Activated naive CD4-positive, alpha-beta T cell treated with anti-CD3 and anti-CD28 coated beads for 36 hours (primary cell): ENCODE data around the gene CHRNA4. TPM values are rescaled to one million over a fixed set of nuclear protein-coding genes. Genes with fewer than 3 reads are reported as not detected.

Source experiments
- CTCF ChIA-PET: fragments of 350-600 bp; sonication (Branson Sonifier 250); formaldehyde crosslinking; loops from one replicate; lab custom pipeline; 2021; ENCODE audit warnings: antibody characterized with exemption; lab: Charles Lee
- DNase-seq: peaks from one replicate; pipeline ENCODE4 v3.0.0-alpha.2; 2020
- H3K27ac Mint-ChIP-seq: one replicate; pipeline ENCODE4 v1.8.0; 2021; ENCODE audit warnings: mild to moderate bottlenecking, mixed read lengths
- H3K27me3 Mint-ChIP-seq: one replicate; pipeline ENCODE4 v1.8.0; 2021; ENCODE audit warnings: low read depth, mixed read lengths
- H3K36me3 Mint-ChIP-seq: one replicate; pipeline ENCODE4 v1.8.0; 2021; ENCODE audit warnings: low read depth, mixed read lengths
- H3K4me1 Mint-ChIP-seq: one replicate; pipeline ENCODE4 v1.8.0; 2021; ENCODE audit warnings: low read depth, mixed read lengths
- H3K4me3 Mint-ChIP-seq: one replicate; pipeline ENCODE4 v1.8.0; 2021; ENCODE audit warnings: mild to moderate bottlenecking, moderate library complexity, mixed read lengths
- H3K9me3 Mint-ChIP-seq: one replicate; pipeline ENCODE4 v1.8.0; 2021; ENCODE audit warnings: mixed read lengths
- intact Hi-C: fragments of 100-400 bp; cut with micrococcal nuclease; formaldehyde crosslinking; loops from one replicate; pipeline ENCODE4 v1.15.1; 2023
- total RNA-seq, 2 experiments: library from RNA; stranded (reverse); gene quantifications; one replicate each; pipeline ENCODE4 v1.2.3, GENCODE V29; 2021

CHRNA4 gene
- total RNA-seq, 2 experiments from 2014 or later, result not detected

DNA sequence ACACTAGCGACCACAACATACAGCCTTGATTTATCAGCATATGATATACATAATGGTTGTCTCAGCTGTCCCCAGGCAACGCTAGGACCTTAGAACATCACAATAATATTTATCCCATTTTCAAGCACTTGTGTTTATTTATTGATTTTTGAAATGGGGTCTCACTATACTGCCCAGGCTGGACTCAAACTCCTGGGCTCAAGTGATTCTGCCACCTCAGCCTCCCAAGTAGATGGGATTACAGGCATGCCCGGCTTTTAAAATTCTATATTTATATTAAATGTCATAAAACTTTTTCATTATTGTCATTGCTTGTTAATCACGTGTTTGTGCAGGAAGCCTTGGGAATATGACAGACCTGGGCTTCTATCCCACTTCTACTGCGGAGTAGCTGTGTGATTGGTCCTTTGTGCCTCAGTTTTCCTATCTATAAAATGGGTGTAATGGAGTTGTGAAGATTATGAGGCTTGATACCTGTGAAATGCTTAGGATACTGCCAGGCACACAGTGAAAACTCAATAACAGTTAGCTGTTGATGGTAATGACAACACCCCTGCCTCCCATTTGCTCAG is 58.0 kb downstream of the CHRNA4 start:
- Mint-ChIP-seq H3K9me3 (peaks cover 6% of the 10 kb centered on the region), H3K4me3 (no peak overlapping the region), H3K36me3 (no peaks in the 10 kb centered on the region), H3K4me1 (no peaks in the 10 kb centered on the region), H3K27ac (no peak overlapping the region), H3K27me3 (peaks cover 23% of the 10 kb centered on the region)
- no peak for DNase-seq
- intact Hi-C loops, result no loop called here
- CTCF ChIA-PET, result no interaction called here

DNA sequence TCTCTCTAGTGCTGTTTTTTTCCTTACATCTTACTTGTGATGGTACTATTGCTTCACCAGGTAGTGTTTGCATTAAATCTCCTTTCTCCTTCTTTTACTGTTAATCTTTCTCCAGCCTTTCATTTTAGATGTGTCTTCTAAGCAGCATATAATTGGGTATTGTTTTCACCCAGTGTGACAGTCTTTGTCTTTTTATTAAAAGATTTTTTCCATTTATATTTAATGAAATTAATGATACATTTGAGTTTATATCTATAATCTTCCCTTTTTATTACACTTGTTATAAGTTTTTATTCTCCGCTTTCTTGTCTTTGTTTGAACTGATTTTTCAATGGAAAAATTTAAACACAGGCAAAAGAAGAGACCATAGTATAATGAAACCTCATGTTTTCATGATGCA is 59.5 kb downstream of the CHRNA4 start:
- Mint-ChIP-seq H3K4me3 (no peak overlapping the region), H3K27ac (no peak overlapping the region), H3K27me3 (peaks cover 23% of the 10 kb centered on the region), H3K4me1 (no peaks in the 10 kb centered on the region), H3K9me3 (peaks cover 6% of the 10 kb centered on the region), H3K36me3 (no peaks in the 10 kb centered on the region)
- no peak for DNase-seq
- intact Hi-C loops, result no loop called here
- CTCF ChIA-PET, result no interaction called here

DNA sequence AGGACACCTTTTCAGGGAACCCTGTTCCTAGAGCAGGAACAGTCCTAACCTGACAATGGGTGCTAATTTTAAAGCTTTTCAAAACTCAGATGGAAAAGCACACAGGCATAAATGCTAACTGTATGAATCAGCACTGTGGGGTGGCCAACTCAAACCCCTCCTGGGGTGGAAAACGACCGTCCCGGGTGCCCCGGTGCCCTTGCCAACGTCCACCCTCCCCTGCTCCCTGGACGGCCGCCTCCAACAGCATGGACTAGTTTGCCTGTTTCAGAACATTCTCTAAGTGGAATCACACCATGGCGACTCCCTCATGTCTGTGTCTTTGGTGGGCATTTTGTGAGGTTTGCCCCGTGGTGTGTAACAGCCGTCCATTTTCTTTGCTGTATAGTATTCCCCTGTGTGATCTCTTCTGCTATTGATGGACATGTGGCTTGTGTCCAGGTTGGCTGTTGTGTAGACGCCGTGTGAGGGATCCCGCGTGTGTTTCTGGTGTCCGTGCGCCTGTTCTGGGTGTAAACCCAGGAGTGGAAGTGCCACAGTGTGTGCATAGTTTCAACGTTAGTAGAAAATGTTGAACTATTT is 62.3 kb downstream of the CHRNA4 start:
- intact Hi-C loops, result no loop called here
- no peaks in the 10 kb centered on the region for H3K36me3 Mint-ChIP-seq
- CTCF ChIA-PET, result interaction anchor here (0.7 to 1.3 kb wide), 2 partner anchors 81 to 83 kb away, joined by 3 to 4 read pairs; no protein-coding TSS in a partner anchor
- no peak for DNase-seq
- peaks cover 1% of the 10 kb centered on the region for H3K4me1 Mint-ChIP-seq
- H3K27me3 Mint-ChIP-seq, result peaks cover 20% of the 10 kb centered on the region
- H3K27ac Mint-ChIP-seq, result no peak overlapping the region
- H3K9me3 Mint-ChIP-seq, result peaks cover 6% of the 10 kb centered on the region
- no peak overlapping the region for H3K4me3 Mint-ChIP-seq

DNA sequence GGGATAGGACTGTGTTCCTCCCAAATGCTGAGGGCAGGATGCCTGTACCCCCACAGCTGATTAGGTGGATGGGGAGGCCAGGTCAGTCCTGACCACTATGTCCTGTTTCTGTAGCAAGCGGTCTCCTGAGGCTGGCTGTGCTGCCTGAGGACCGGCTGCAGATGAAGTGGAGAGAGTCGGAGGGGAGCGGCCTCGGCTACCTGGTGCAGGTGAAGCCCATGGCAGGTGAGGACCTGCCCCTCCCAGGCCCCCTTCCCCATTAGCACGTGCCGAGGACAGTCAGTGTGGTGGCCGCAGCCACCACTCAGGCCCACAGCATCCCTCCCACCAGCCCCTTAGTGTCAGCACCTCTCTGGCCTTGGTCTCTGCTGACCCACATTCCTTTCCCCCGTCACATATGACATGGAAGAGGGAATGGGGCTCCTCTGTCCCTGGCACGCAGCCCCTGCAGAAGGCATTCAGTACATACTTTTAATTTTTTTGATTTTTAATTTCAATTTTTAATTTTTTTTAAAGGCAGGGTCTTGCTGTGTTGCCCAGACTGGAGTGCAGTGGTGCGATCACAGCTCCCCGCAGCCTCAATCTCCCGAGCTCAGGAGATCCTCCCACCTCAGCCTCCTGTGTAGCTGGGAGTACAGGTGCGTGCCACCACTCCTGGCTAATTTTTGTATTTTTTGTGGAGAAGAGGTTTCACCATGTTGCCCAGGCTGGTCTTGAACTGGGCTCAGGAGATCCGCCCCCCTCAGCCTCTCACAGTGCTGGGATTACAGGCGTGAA is 63.2 kb downstream of the CHRNA4 start:
- peaks cover 20% of the 10 kb centered on the region for H3K27me3 Mint-ChIP-seq
- peaks cover 6% of the 10 kb centered on the region for H3K9me3 Mint-ChIP-seq
- no peak overlapping the region for H3K27ac Mint-ChIP-seq
- no peak overlapping the region for H3K4me3 Mint-ChIP-seq
- DNase-seq, result no peak
- intact Hi-C loops, result no loop called here
- H3K4me1 Mint-ChIP-seq, result peaks cover 1% of the 10 kb centered on the region
- CTCF ChIA-PET, result no interaction called here
- H3K36me3 Mint-ChIP-seq, result no peaks in the 10 kb centered on the region

DNA sequence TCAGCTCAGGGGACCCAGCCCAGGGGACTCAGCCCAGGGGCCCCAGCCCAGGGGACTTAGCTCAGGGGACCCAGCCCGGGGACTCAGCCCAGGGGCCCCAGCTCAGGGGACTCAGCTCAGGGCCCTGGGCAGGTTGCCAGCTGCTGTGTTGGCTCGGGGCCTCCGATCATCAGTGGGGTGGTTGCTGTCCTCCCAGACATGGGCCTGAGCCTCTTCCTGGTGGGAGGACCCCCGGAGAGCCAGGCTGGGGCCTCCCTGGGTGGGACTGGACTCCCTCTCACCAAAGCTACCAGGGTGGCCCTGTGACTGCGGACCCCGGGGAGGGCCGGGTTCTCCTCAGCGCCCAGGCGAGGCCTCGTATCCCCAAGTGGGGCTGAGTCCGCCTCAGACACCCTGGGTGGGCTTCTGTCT is 63.8 kb downstream of the CHRNA4 start:
- DNase-seq, result no peak
- intact Hi-C loops, result no loop called here
- CTCF ChIA-PET, result no interaction called here
- Mint-ChIP-seq H3K36me3 (no peaks in the 10 kb centered on the region), H3K27ac (no peak overlapping the region), H3K9me3 (peaks cover 6% of the 10 kb centered on the region), H3K27me3 (peaks cover 15% of the 10 kb centered on the region), H3K4me3 (no peak overlapping the region), H3K4me1 (peaks cover 1% of the 10 kb centered on the region)

DNA sequence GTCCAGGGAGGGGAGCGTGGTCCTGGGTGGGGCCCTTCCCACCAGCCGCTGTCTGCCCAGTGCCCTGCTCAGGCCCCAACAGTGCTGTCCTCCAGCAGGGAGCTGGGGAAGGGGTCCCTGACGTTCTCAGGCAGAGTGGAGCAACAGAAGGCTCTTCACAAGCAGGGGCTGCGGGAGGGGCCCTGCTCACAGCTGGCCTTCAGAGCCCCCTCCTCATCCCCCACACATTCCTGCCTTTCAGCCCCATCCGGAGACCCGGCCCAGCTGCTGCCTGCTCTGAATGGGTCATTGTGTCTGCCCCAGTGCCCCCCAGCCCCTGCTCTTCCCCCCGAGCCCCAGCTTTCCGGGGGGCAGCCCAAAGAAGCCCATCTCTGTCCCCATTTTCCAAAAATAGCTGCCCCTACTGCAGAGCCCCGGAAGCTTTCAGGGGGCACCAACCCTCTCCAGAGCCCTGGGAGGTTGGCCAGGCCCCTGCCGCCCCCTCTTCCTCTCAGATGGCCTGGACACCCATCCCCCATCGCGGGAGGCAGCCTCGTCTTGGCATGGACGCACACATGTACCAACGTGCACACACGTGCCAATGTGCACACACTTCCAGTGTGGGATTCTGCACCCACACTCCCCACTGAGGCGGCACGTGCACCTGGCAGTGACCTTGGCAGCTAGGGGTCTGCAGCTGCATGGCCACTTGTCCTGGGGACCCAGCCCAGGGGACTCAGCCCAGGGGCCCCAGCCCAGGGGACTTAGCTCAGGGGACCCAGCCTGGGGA is 64.4 kb downstream of the CHRNA4 start:
- Mint-ChIP-seq H3K36me3 (no peaks in the 10 kb centered on the region), H3K4me3 (no peak overlapping the region), H3K27ac (no peak overlapping the region), H3K4me1 (peaks cover 1% of the 10 kb centered on the region), H3K9me3 (peaks cover 3% of the 10 kb centered on the region), H3K27me3 (peaks cover 15% of the 10 kb centered on the region)
- CTCF ChIA-PET, result no interaction called here
- intact Hi-C loops, result no loop called here
- DNase-seq, result no peak

DNA sequence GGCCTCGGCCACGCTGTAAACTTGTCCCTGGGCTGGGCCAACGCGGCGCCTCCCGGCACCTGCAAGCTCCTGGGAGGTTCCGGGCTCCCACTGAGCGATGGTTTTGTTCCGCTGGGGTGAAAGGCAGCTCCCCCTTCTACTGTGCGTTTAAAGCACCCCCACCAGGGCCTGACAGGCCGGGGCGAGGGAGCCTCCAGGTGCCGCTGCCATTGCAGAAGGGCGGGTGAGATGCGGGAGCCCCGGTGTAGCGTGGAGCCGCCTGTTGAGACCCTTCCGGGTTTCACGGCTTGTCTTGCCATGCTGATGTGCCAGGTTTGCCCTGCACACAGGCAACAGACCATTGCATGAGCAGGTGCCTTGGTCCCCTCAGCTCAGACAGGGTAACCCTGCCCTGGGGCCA is 65.3 kb downstream of the CHRNA4 start:
- DNase-seq, result no peak
- Mint-ChIP-seq H3K4me1 (peaks cover 1% of the 10 kb centered on the region), H3K27ac (no peak overlapping the region), H3K27me3 (peaks cover 11% of the 10 kb centered on the region), H3K9me3 (no peaks in the 10 kb centered on the region), H3K36me3 (no peaks in the 10 kb centered on the region), H3K4me3 (no peak overlapping the region)
- CTCF ChIA-PET, result no interaction called here
- intact Hi-C loops, result no loop called here

DNA sequence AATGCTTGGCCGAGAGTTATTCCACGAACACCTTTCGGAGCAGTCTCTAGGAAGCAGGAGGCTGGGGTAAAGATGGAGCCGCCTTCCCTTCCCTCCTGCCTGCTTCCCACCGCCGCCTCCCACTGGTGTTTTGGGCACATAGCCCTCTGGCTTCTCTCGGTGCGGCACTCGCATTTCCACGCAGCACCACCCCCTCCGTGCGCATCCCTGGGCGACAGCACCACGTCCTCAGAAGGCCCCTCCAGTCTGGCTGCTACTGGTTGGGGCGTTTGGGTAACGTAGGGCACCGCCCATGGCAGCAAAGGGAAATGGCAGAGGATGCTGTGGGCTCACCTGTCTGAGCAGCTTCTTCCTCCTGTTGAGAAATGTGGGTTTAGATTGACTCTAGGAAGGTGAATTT is 65.7 kb downstream of the CHRNA4 start:
- H3K27me3 Mint-ChIP-seq, result peaks cover 8% of the 10 kb centered on the region
- H3K27ac Mint-ChIP-seq, result no peak overlapping the region
- H3K4me3 Mint-ChIP-seq, result no peak overlapping the region
- H3K36me3 Mint-ChIP-seq, result no peaks in the 10 kb centered on the region
- CTCF ChIA-PET, result interaction anchor here (1.0 kb wide), 1 partner anchor 72 kb away, joined by 3 read pairs; no protein-coding TSS in a partner anchor
- H3K4me1 Mint-ChIP-seq, result peaks cover 1% of the 10 kb centered on the region
- intact Hi-C loops, result no loop called here
- DNase-seq, result no peak
- H3K9me3 Mint-ChIP-seq, result no peaks in the 10 kb centered on the region

DNA sequence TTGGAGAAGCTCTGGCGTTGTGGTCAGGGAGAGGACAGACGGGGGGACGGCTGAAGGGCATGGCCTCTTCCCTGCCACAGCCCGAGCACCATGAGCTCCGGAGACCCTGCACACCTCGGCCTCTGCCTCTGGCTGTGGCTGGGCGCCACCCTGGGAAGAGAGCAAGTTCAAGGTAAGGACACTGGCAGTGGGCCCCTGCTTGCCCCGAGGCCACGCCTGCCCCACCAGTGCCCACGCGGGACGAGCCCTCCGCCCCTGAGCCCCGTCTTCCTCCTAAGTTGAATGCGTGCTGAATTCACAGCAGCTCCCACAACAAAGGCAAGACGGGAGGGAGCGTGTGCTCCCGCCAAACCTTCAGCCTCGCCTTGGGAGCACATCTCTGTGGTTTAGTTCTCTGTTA is 66.1 kb downstream of the CHRNA4 start:
- Mint-ChIP-seq H3K27ac (no peak overlapping the region), H3K4me3 (no peak overlapping the region), H3K27me3 (peaks cover 8% of the 10 kb centered on the region), H3K36me3 (no peaks in the 10 kb centered on the region), H3K4me1 (peaks cover 1% of the 10 kb centered on the region), H3K9me3 (no peaks in the 10 kb centered on the region)
- intact Hi-C loops, result no loop called here
- CTCF ChIA-PET, result interaction anchor here (1.0 to 1.2 kb wide), 2 partner anchors 16 to 71 kb away, joined by 3 read pairs; no protein-coding TSS in a partner anchor
- DNase-seq, result no peak

DNA sequence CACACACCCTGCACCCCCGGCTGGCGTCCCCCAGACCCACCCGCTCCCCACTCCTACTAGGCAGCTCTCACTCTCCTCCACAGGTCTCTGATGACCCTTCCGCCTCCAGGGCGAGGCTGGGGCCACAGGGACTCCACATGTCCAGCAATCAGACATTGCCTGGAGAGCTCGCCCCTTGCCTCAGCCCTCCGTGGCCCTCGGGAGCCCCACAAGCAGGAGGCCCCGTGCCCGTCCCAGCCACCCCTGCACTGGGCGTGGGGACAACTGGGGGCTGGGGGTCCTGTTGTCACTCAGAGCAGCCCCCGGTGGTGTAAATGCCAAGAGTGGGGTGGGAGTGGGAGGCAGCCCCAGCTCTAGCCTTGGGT is 66.6 kb downstream of the CHRNA4 start:
- no peak for DNase-seq
- no peak overlapping the region for H3K27ac Mint-ChIP-seq
- intact Hi-C loops, result no loop called here
- H3K4me1 Mint-ChIP-seq, result peaks cover 1% of the 10 kb centered on the region
- no peak overlapping the region for H3K4me3 Mint-ChIP-seq
- CTCF ChIA-PET, result interaction anchor here (1.0 to 1.2 kb wide), 2 partner anchors 16 to 71 kb away, joined by 3 read pairs; no protein-coding TSS in a partner anchor
- no peaks in the 10 kb centered on the region for H3K36me3 Mint-ChIP-seq
- peaks cover 8% of the 10 kb centered on the region for H3K27me3 Mint-ChIP-seq
- no peaks in the 10 kb centered on the region for H3K9me3 Mint-ChIP-seq

DNA sequence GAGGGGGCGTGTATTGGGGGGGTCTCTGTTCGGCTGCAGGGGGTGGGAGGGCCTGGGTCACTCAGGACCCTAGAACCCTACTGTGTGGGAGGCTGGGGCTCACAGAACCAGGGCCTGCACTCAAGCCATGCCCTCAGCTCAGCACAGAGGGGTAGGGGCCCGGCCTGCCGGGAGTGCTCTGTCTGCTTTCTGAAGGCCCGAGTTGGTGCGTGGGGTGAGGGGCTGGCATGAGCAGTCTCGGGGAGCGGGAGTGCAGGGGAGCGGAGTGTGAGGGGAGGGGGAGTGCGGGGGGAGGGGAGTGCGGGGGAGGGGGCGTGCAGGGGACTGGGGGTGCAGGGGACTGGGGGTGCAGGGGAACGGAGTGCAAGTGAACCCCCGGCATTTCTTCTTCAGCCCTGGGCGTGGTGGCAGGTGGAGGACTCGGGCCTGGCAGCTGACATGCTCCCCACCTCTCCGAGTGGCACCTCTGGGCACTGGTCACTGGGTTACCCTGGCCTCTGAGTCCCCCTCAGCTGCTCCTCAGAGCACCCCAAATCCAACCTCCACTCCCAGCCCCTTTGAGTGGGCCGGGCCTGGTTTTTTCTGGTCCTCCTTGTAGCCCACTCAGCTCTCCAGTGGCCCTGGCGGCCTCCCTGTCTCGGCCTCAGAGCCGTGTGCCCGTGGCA is 67.1 kb downstream of the CHRNA4 start:
- DNase-seq, result no peak
- Mint-ChIP-seq H3K27ac (no peak overlapping the region), H3K9me3 (no peaks in the 10 kb centered on the region), H3K27me3 (peaks cover 7% of the 10 kb centered on the region), H3K4me1 (peaks cover 1% of the 10 kb centered on the region), H3K36me3 (no peaks in the 10 kb centered on the region), H3K4me3 (no peak overlapping the region)
- CTCF ChIA-PET, result interaction anchor here (1.2 kb wide), 1 partner anchor 17 kb away, joined by 3 read pairs; no protein-coding TSS in a partner anchor
- intact Hi-C loops, result no loop called here

DNA sequence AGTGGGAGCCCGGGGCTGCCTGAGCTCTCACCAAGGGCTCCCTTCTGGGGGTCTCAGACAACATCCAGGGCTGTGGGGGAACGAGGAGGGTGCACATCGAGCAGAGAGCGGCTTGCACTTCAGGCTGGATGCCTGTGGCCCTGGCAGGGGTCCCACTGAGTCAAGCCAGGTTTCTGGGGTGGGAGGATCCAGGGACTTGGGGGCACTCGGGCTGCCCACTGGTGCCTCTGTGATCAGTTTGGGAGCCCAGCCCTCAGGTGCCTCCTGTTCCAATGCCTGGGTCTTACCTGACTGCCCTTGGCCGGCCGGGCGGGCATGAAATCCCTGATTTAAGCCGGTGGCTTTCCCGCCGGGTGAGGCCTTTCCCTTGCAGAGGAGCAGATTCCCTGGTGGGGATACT is 67.7 kb downstream of the CHRNA4 start:
- intact Hi-C loops, result no loop called here
- no peak for DNase-seq
- H3K4me3 Mint-ChIP-seq, result no peak overlapping the region
- H3K27me3 Mint-ChIP-seq, result peaks cover 4% of the 10 kb centered on the region
- H3K9me3 Mint-ChIP-seq, result no peaks in the 10 kb centered on the region
- peaks cover 1% of the 10 kb centered on the region for H3K4me1 Mint-ChIP-seq
- peaks cover 1% of the 10 kb centered on the region for H3K36me3 Mint-ChIP-seq
- CTCF ChIA-PET, result no interaction called here
- no peak overlapping the region for H3K27ac Mint-ChIP-seq
